Breast epithelium (tissue), 3 donors: ENCODE data around the gene PPA2.

Experiments
- CTCF ChIP-seq, 3 donors: fragments of 450-650 bp; IDR thresholded peaks; one replicate each; pipeline ENCODE4 v1.5.1; 2016 to 2017; ENCODE audit warnings: antibody characterized with exemption in 3 of 3, mild to moderate bottlenecking in 3 of 3, moderate library complexity in 3 of 3
- POLR2A ChIP-seq: fragments of 450-650 bp; IDR thresholded peaks from one replicate; pipeline ENCODE4 v1.6.1; 2016; ENCODE audit warnings: antibody characterized with exemption, mild to moderate bottlenecking, moderate library complexity
- POLR2AphosphoS5 ChIP-seq, 3 donors: sonication (generic); formaldehyde crosslinking; IDR thresholded peaks; one replicate each; pipeline ENCODE4 v1.6.1; 2017; ENCODE audit warnings: antibody characterized with exemption in 3 of 3

GRCh38 chr4:105327222-105327621 is 146.6 kb downstream of the PPA2 start:
- TF ChIP-seq CTCF (IDR thresholded peaks at IDR 0.05) = no peak
- TF ChIP-seq POLR2A = no peak
- no peak for TF ChIP-seq POLR2AphosphoS5 (IDR thresholded peaks at IDR 0.05)
